GM10248 (cell line): ENCODE data around the gene LAPTM5.
A peak's percentile ranks its signal among the peaks of the same experiment; 100 is the strongest.

Source experiments
- CTCF ChIA-PET: fragments of 300-600 bp; sonication (Branson Sonifier 250); formaldehyde crosslinking; extraction: SDS; loops from one replicate; lab custom pipeline; 2021; ENCODE audit warnings: antibody characterized with exemption; lab: Yijun Ruan, JAX
- POLR2A ChIA-PET: fragments of 350-650 bp; sonication (Branson Sonifier 250); formaldehyde crosslinking; extraction: SDS; loops from one replicate; lab custom pipeline; 2020; ENCODE audit warnings: antibody characterized with exemption; lab: Yijun Ruan, JAX
- DNase-seq: peaks from one replicate; pipeline ENCODE4 v3.0.0; 2012; ENCODE audit errors: extremely low spot score
- CTCF ChIP-seq: IDR thresholded peaks from 2 replicates; pipeline ENCODE4 v1.5.1; 2012; ENCODE audit warnings: mild to moderate bottlenecking, low read depth; ENCODE audit errors: extremely low read depth, missing control alignments, control extremely low read depth

LAPTM5 gene

GRCh38 chr1:30734580-30734979 is 23.0 kb downstream of the LAPTM5 start:
- ChIA-PET CTCF (interaction anchor here (1.4 to 6.2 kb wide), 4 partner anchors 10 to 48 kb away, joined by 8 to 41 read pairs (median 17); no protein-coding TSS in a partner anchor), POLR2A (no interaction called here)
- DNase-seq: no peak
- no peak for TF ChIP-seq CTCF

GRCh38 chr1:30734106-30734505 is 23.5 kb downstream of the LAPTM5 start:
- DNase-seq: no peak
- ChIA-PET CTCF (interaction anchor here (1.4 to 6.2 kb wide), 4 partner anchors 10 to 48 kb away, joined by 8 to 41 read pairs (median 17); no protein-coding TSS in a partner anchor), POLR2A (interaction anchor here (1.8 kb wide), 1 partner anchor 12 kb away, joined by 7 read pairs; no protein-coding TSS in a partner anchor)
- TF ChIP-seq CTCF: no peak

GRCh38 chr1:30733493-30733892 is 24.1 kb downstream of the LAPTM5 start:
- no peak for DNase-seq
- ChIA-PET CTCF (interaction anchor here (1.0 to 19.1 kb wide), 7 partner anchors 8 to 46 kb away, joined by 3 to 611 read pairs (median 9); no protein-coding TSS in a partner anchor), POLR2A (interaction anchor here (1.8 kb wide), 2 partner anchors 12 to 16 kb away, joined by 7 to 13 read pairs; no protein-coding TSS in a partner anchor)
- TF ChIP-seq CTCF: no peak

- TF ChIP-seq CTCF: no peak
- CTCF ChIA-PET: interaction anchor here (0.8 to 19.1 kb wide), 10 partner anchors 8 to 69 kb away, joined by 3 to 611 read pairs (median 5); no protein-coding TSS in a partner anchor
- peak; percentile 68 for DNase-seq
- POLR2A ChIA-PET: interaction anchor here (0.6 to 1.8 kb wide), 8 partner anchors 9 to 188 kb away, joined by 3 to 13 read pairs (median 4); no protein-coding TSS in a partner anchor
Measured at GRCh38 chr1:30732277-30732996, 25.1 kb downstream of the LAPTM5 start.

GRCh38 chr1:30731806-30732276 is 25.7 kb downstream of the LAPTM5 start:
- no peak for DNase-seq
- ChIA-PET POLR2A (interaction anchor here (1.0 to 1.8 kb wide), 4 partner anchors 11 to 23 kb away, joined by 3 to 13 read pairs (median 4); no protein-coding TSS in a partner anchor), CTCF (interaction anchor here (0.8 to 19.1 kb wide), 8 partner anchors 9 to 70 kb away, joined by 3 to 611 read pairs (median 7); no protein-coding TSS in a partner anchor)
- no peak for TF ChIP-seq CTCF

GRCh38 chr1:30731109-30731805 is 26.3 kb downstream of the LAPTM5 start:
- DNase-seq: no peak
- TF ChIP-seq CTCF: no peak
- POLR2A ChIA-PET: interaction anchor here (1.3 kb wide), 1 partner anchor 13 kb away, joined by 4 read pairs; no protein-coding TSS in a partner anchor
- CTCF ChIA-PET: interaction anchor here (1.0 to 19.1 kb wide), 5 partner anchors 11 to 180 kb away, joined by 3 to 611 read pairs (median 25); no protein-coding TSS in a partner anchor
